Uterus (tissue), 2 donors: Measurements from ENCODE around the gene RCN2.

ENCODE experiments used
- CTCF ChIP-seq, 4 experiments: fragments of 200-600 bp in 2 of 4; fragments of 450-650 bp in 2 of 4; sonication (generic) in 2 of 4; IDR thresholded peaks; one replicate each; pipeline ENCODE4 v1.5.1; 2016 to 2019; ENCODE audit warnings: antibody characterized with exemption in 4 of 4, mild to moderate bottlenecking in 2 of 4, moderate library complexity in 1 of 4
- POLR2A ChIP-seq, 2 donors: fragments of 450-650 bp; IDR thresholded peaks; one replicate each; pipeline ENCODE4 v1.6.1; 2016; ENCODE audit warnings: antibody characterized with exemption in 2 of 2, mild to moderate bottlenecking in 1 of 2, moderate library complexity in 1 of 2

DNA sequence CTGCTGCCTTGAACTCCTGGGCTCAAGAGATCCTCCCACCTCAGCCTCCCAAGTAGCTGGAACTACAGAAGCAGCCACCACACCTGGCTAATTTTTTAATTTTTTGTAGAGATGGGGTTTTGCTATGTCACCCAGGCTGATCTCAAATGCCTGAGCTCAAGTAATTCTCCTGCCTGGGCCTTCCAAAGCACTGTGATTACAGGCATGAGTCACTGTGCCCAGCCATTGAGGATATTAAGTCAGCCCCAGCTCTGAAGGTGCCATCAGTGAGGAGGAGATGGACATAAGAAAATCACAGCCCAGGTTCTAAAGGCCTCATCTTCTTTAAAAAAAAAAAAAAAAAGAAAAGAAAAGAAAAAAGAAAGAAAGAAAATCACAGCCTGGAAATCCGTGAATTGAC is 36.8 kb downstream of the RCN2 start:
- TF ChIP-seq CTCF (IDR thresholded peaks at IDR 0.05) (no peak), POLR2A (IDR thresholded peaks at IDR 0.05) (no peak)
